T47D (cell line): Measurements from ENCODE around the gene FIBCD1.

Experiments used
- DNase-seq, 2 experiments: peaks; one replicate each; pipeline versions ENCODE4 v3.0.0 to v3.0.0-alpha.2; 2011 to 2012; ENCODE audit warnings: low read depth in 1 of 2, low spot score in 1 of 2
- JUND ChIP-seq: IDR thresholded peaks from 2 replicates; pipeline ENCODE4 v1.6.1; 2012; ENCODE audit warnings: low read depth
- in situ Hi-C: cut with HindIII; loops from 2 replicates; pipeline ENCODE4 v1.10.0; 2016; ENCODE audit warnings: low sequenced_read_pairs, low pct_unique_long_range_greater_than_20kb

The FIBCD1 gene

GRCh38 chr9:130927995-130928900, 10.8 kb downstream of the FIBCD1 start:
- in situ Hi-C loops, result no loop called here
- TF ChIP-seq JUND, result no peak
- DNase-seq, result no peak

- no peak for DNase-seq
- in situ Hi-C loops, result no loop called here
- TF ChIP-seq JUND, result no peak
Observed at GRCh38 chr9:130927338-130927737, 11.7 kb downstream of the FIBCD1 start.

GRCh38 chr9:130925050-130925678, 13.9 kb downstream of the FIBCD1 start:
- in situ Hi-C loops, result no loop called here
- DNase-seq, result no peak
- TF ChIP-seq JUND, result no peak

- DNase-seq, result no peak
- no peak for TF ChIP-seq JUND
- in situ Hi-C loops, result no loop called here
Observed at GRCh38 chr9:130924448-130924788, 14.6 kb downstream of the FIBCD1 start.

GRCh38 chr9:130923611-130924447, 15.2 kb downstream of the FIBCD1 start:
- DNase-seq, result no peak
- in situ Hi-C loops, result no loop called here
- TF ChIP-seq JUND, result no peak

GRCh38 chr9:130922893-130923610, 16.0 kb downstream of the FIBCD1 start:
- DNase-seq, result no peak
- no peak for TF ChIP-seq JUND
- in situ Hi-C loops, result no loop called here

GRCh38 chr9:130921989-130922892, 16.8 kb downstream of the FIBCD1 start:
- no peak for TF ChIP-seq JUND
- in situ Hi-C loops, result no loop called here
- no peak for DNase-seq

- in situ Hi-C loops, result no loop called here
- TF ChIP-seq JUND, result no peak
- no peak for DNase-seq
Observed at GRCh38 chr9:130921300-130921988, 17.6 kb downstream of the FIBCD1 start.

- TF ChIP-seq JUND, result no peak
- no peak for DNase-seq
- in situ Hi-C loops, result no loop called here
Observed at GRCh38 chr9:130920762-130921299, 18.2 kb downstream of the FIBCD1 start.

- DNase-seq, result no peak
- in situ Hi-C loops, result no loop called here
- TF ChIP-seq JUND, result no peak
Observed at GRCh38 chr9:130920233-130920632, 18.8 kb downstream of the FIBCD1 start.
